Inferior parietal cortex (tissue), 1 donor: ENCODE data around the gene ABCC12.
"Not testable (repeated sequence)": the region's sequence is repeated elsewhere in the genome, so short reads cannot be mapped to it uniquely, and the experiment has no call there.

Source experiments
- DNase-seq: peaks from one replicate; pipeline ENCODE4 v3.0.0-alpha.2; 2016; ENCODE audit errors: extremely low spot score

ABCC12 gene

GRCh38 chr16:48155926-48156789, at the start of gene ABCC12:
Gene ABCC12, minus strand, starts transcription at chr16:48155993. Its CDS starts 9,569 bp downstream, at chr16:48146424.
- DNase-seq, result no peak

GRCh38 chr16:48204825-48205151, 49.0 kb upstream of the ABCC12 start:
- no peak for DNase-seq

GRCh38 chr16:48203974-48204824, 48.4 kb upstream of the ABCC12 start:
- DNase-seq, result no peak

- no peak for DNase-seq
Observed at GRCh38 chr16:48201515-48202201, 45.9 kb upstream of the ABCC12 start.

GRCh38 chr16:48197294-48197693, 41.5 kb upstream of the ABCC12 start:
- no peak for DNase-seq

GRCh38 chr16:48194828-48195556, 39.2 kb upstream of the ABCC12 start:
- no peak for DNase-seq

GRCh38 chr16:48193846-48194245, 38.1 kb upstream of the ABCC12 start:
- DNase-seq, result no peak

- no peak for DNase-seq
Observed at GRCh38 chr16:48188449-48189102, 32.8 kb upstream of the ABCC12 start.

GRCh38 chr16:48187779-48188178, 32.0 kb upstream of the ABCC12 start:
- DNase-seq, result no peak

- DNase-seq, result no peak
Observed at GRCh38 chr16:48184681-48185080, 28.9 kb upstream of the ABCC12 start.

- no peak for DNase-seq
Observed at GRCh38 chr16:48182979-48183537, 27.3 kb upstream of the ABCC12 start.

GRCh38 chr16:48181746-48182520, 26.1 kb upstream of the ABCC12 start:
- DNase-seq, result not testable (repeated sequence)

GRCh38 chr16:48180868-48181480, 25.2 kb upstream of the ABCC12 start:
- DNase-seq, result no peak

- no peak for DNase-seq
Observed at GRCh38 chr16:48176635-48177408, 21.0 kb upstream of the ABCC12 start.

- DNase-seq, result no peak
Observed at GRCh38 chr16:48173889-48174288, 18.1 kb upstream of the ABCC12 start.

- DNase-seq, result no peak
Observed at GRCh38 chr16:48172682-48173081, 16.9 kb upstream of the ABCC12 start.

GRCh38 chr16:48169896-48170295, 14.1 kb upstream of the ABCC12 start:
- DNase-seq, result no peak

- no peak for DNase-seq
Observed at GRCh38 chr16:48168075-48168474, 12.3 kb upstream of the ABCC12 start.

- DNase-seq, result not testable (repeated sequence)
Observed at GRCh38 chr16:48166617-48167016, 10.8 kb upstream of the ABCC12 start.
